GM21723 (cell line): ENCODE results near the gene ZNF319.
"Not testable (repeated sequence)": the region's sequence is repeated elsewhere in the genome, so short reads cannot be mapped to it uniquely, and the experiment has no call there.

Source experiments
- ATAC-seq: cut with Tn5 transposase; IDR thresholded peaks from one replicate; pipeline ENCODE4 v1.9.1; 2021; ENCODE audit warnings: mild to moderate bottlenecking, moderate library complexity; ENCODE audit not compliant: unreplicated experiment

Gene ZNF319

GRCh38 chr16:57979006-57979585, 21.4 kb downstream of the ZNF319 start:
- no peak for ATAC-seq

- ATAC-seq, result not testable (repeated sequence)
These were observed 22.4 kb downstream of the ZNF319 start for GRCh38 chr16:57978070-57978465.

GRCh38 chr16:57977418-57978069, 22.9 kb downstream of the ZNF319 start:
- no peak for ATAC-seq

- no peak for ATAC-seq
These were observed 24.1 kb downstream of the ZNF319 start for GRCh38 chr16:57976331-57976796.

- ATAC-seq, result no peak
These were observed 28.2 kb downstream of the ZNF319 start for GRCh38 chr16:57972306-57972705.

- ATAC-seq, result no peak
These were observed 28.6 kb downstream of the ZNF319 start for GRCh38 chr16:57971848-57972247.

GRCh38 chr16:57970970-57971369, 29.5 kb downstream of the ZNF319 start, which contains the start of gene CNGB1:
CNGB1 (minus strand) TSS chr16:57971128; CDS start chr16:57967286, 3,842 bp downstream.
- ATAC-seq, result no peak

- no peak for ATAC-seq
These were observed 30.2 kb downstream of the ZNF319 start for GRCh38 chr16:57970319-57970718.

- ATAC-seq, result no peak
These were observed 30.9 kb downstream of the ZNF319 start for GRCh38 chr16:57969451-57970123.

- no peak for ATAC-seq
These were observed 32.6 kb downstream of the ZNF319 start for GRCh38 chr16:57967916-57968315.

- ATAC-seq, result no peak
These were observed 33.5 kb downstream of the ZNF319 start for GRCh38 chr16:57966986-57967385.

- ATAC-seq, result no peak
These were observed 34.2 kb downstream of the ZNF319 start for GRCh38 chr16:57966204-57966771.

- no peak for ATAC-seq
These were observed 36.2 kb downstream of the ZNF319 start for GRCh38 chr16:57964157-57964700.

GRCh38 chr16:57962756-57963155, 37.7 kb downstream of the ZNF319 start:
- ATAC-seq, result no peak

GRCh38 chr16:57962046-57962445, 38.4 kb downstream of the ZNF319 start:
- no peak for ATAC-seq

- no peak for ATAC-seq
These were observed 38.9 kb downstream of the ZNF319 start for GRCh38 chr16:57961538-57961937.

GRCh38 chr16:57960826-57961472, 39.5 kb downstream of the ZNF319 start:
- no peak for ATAC-seq

GRCh38 chr16:57960310-57960709, 40.2 kb downstream of the ZNF319 start:
- ATAC-seq, result no peak

- no peak for ATAC-seq
These were observed 40.7 kb downstream of the ZNF319 start for GRCh38 chr16:57959804-57960203.

GRCh38 chr16:57959121-57959520, 41.4 kb downstream of the ZNF319 start:
- no peak for ATAC-seq

- no peak for ATAC-seq
These were observed 41.9 kb downstream of the ZNF319 start for GRCh38 chr16:57958544-57958943.
